HepG2 (cell line): Measurements from ENCODE around the gene CDC42EP4. TPM values are rescaled to one million over a fixed set of nuclear protein-coding genes. Genes with fewer than 3 reads are reported as not detected.

ENCODE experiments used
- AGO2 ChIP-seq: fragments of 200-400 bp; formaldehyde crosslinking; optimal IDR thresholded peaks from 2 replicates; pipeline ENCODE3; 2017; ENCODE audit warnings: mild to moderate bottlenecking, low read depth, low read length, moderate library complexity
- ATF7-NPFF ChIP-seq: sonication (generic); formaldehyde crosslinking; IDR thresholded peaks from 2 replicates; pipeline ENCODE4 v1.8.1; 2023; ENCODE audit warnings: mild to moderate bottlenecking, low read depth, missing genetic modification reagents, moderate library complexity
- MIER3 ChIP-seq: IDR thresholded peaks from 2 replicates; pipeline ENCODE4 v1.6.1; 2016; ENCODE audit warnings: missing compliant biosample characterization, borderline replicate concordance
- MYC ChIP-seq: sonication (generic); formaldehyde crosslinking; IDR thresholded peaks from 2 replicates; pipeline ENCODE4 v1.9.0; 2021; ENCODE audit warnings: missing genetic modification reagents, borderline replicate concordance
- NR2F6 ChIP-seq, 2 experiments: IDR thresholded peaks; 2 replicates each; pipeline ENCODE4 v1.6.1; 2016; ENCODE audit warnings: antibody characterized with exemption in 1 of 2, mild to moderate bottlenecking in 1 of 2
- SNAPC4 ChIP-seq: sonication (generic); formaldehyde crosslinking; IDR thresholded peaks from 2 replicates; pipeline ENCODE4 v1.4.0; 2020; ENCODE audit warnings: mild to moderate bottlenecking, missing genetic modification reagents
- SP5 ChIP-seq: IDR thresholded peaks from 2 replicates; pipeline ENCODE4 v1.6.1; 2016; ENCODE audit warnings: low read depth, borderline replicate concordance
- ZFP1 ChIP-seq: IDR thresholded peaks from 2 replicates; pipeline ENCODE4 v1.6.1; 2016
- ZNF230 ChIP-seq: sonication (generic); formaldehyde crosslinking; IDR thresholded peaks from 2 replicates; pipeline ENCODE4 v1.4.0; 2020; ENCODE audit warnings: mild to moderate bottlenecking, missing genetic modification reagents
- ZNF234 ChIP-seq: sonication (generic); formaldehyde crosslinking; conservative IDR thresholded peaks from 2 replicates; pipeline ENCODE4 v1.5.1; 2020; ENCODE audit warnings: mild to moderate bottlenecking, missing genetic modification reagents
- ZNF333 ChIP-seq: sonication (generic); formaldehyde crosslinking; IDR thresholded peaks from 2 replicates; pipeline ENCODE4 v1.4.0; 2020; ENCODE audit warnings: mild to moderate bottlenecking, missing genetic modification reagents, borderline replicate concordance
- ZNF687 ChIP-seq: sonication (generic); formaldehyde crosslinking; IDR thresholded peaks from 2 replicates; pipeline ENCODE4 v1.5.1; 2020; ENCODE audit warnings: mild to moderate bottlenecking, missing genetic modification reagents, moderate library complexity
- polyA plus RNA-seq, 8 experiments: library from polyadenylated mRNA; depleted of rRNA in 3 of 8; stranded (reverse) in 7 of 8; unstranded in 1 of 8; fragments of >200 nt; fragmentation: Illumina TruSeq in 4 of 8; extraction: Trizol in 4 of 8; gene quantifications; 2 replicates each; pipeline versions ENCODE4 v1.2.1 to v1.2.3, GENCODE V29; 2011 to 2016; ENCODE audit warnings: low read depth in 4 of 8, missing spikeins in 1 of 8, mixed read lengths in 1 of 8; ENCODE audit not compliant: insufficient read depth in 1 of 8
- total RNA-seq, 5 experiments: library from RNA; depleted of rRNA; stranded (reverse); fragments of >200 nt; fragmentation: Illumina TruSeq; extraction: Trizol; gene quantifications; 2 replicates each; pipeline ENCODE4 v1.2.3, GENCODE V29; 2016; ENCODE audit warnings: low read depth in 1 of 5
- TF ChIP-seq, protein P1 (sequence below): sonication (generic); formaldehyde crosslinking; IDR thresholded peaks from 2 replicates; pipeline ENCODE4 v1.4.0; 2020; ENCODE audit warnings: missing genetic modification reagents
- TF ChIP-seq, protein P2 (sequence below): sonication (generic); formaldehyde crosslinking; conservative IDR thresholded peaks from 2 replicates; pipeline ENCODE4 v1.4.0; 2020; ENCODE audit warnings: missing genetic modification reagents

The CDC42EP4 gene
- total and polyA plus RNA-seq, 2 of the 13 experiments (the other 11 are each of a cell fraction or from before 2014, with no cell fraction given) = 19.0 to 54.0 TPM

DNA sequence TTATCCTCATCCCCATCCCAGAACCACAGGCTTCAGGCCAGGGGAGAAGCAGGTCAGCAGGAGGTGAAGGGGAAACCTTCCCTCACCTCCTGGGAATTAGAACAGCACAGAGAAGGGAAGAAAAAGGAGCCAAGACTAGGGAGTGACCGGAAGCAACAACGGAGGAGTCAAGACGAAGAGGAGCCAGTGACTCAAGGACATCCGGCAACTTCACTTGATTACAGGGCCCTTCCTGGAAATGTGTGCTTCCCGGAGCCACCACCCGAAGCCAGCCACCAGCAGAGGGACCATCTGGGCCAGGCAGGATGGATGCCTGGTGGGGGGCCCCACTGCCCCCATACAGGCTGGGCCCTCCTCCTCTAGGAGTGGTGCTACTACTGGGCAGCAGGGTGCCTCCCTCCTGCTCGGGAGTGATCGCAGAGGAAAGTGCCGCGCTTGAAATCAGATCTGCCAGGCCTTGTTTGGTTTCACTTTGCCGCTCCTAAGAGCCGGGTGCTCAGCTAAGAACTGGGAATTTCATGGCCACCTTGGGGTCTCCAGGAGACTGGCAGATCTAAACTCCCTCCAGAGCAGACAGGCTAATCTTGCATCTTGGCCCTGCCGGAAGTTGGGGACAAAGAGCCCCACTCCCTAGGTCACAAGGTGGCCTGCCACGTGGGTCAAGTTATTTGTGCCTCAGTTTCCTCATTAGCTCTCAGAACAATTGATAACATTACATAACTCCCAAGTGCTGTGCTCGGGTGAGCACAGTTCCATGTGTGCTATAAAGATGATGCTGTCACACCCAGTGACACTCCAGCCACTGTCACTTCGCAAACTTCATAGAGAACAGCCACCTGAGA lies 6.6 kb downstream of the CDC42EP4 start (continued):
- TF ChIP-seq ZNF687 (peak; percentile 62), ZNF333 (no peak), ZNF230 (CRISPR knock-in tag) (0 out of 2 replicates have a peak, but pooled peaks have one; percentile 52), NR2F6 (IDR thresholded peaks at IDR 0.05) (no peak), NR2F6 (CRISPR knock-in tag; IDR thresholded peaks at IDR 0.05) (no peak), MIER3 (no peak), SP5 (CRISPR knock-in tag) (no peak), ZNF234 (CRISPR knock-in tag) (no peak), ATF7-NPFF (CRISPR knock-in tag) (no peak), ZFP1 (CRISPR knock-in tag) (no peak), SNAPC4 (CRISPR knock-in tag) (no peak), AGO2 (peak; percentile 76), MYC (0 out of 2 replicates have a peak, but pooled peaks have one; percentile 15)
- TF ChIP-seq, protein P1, sequence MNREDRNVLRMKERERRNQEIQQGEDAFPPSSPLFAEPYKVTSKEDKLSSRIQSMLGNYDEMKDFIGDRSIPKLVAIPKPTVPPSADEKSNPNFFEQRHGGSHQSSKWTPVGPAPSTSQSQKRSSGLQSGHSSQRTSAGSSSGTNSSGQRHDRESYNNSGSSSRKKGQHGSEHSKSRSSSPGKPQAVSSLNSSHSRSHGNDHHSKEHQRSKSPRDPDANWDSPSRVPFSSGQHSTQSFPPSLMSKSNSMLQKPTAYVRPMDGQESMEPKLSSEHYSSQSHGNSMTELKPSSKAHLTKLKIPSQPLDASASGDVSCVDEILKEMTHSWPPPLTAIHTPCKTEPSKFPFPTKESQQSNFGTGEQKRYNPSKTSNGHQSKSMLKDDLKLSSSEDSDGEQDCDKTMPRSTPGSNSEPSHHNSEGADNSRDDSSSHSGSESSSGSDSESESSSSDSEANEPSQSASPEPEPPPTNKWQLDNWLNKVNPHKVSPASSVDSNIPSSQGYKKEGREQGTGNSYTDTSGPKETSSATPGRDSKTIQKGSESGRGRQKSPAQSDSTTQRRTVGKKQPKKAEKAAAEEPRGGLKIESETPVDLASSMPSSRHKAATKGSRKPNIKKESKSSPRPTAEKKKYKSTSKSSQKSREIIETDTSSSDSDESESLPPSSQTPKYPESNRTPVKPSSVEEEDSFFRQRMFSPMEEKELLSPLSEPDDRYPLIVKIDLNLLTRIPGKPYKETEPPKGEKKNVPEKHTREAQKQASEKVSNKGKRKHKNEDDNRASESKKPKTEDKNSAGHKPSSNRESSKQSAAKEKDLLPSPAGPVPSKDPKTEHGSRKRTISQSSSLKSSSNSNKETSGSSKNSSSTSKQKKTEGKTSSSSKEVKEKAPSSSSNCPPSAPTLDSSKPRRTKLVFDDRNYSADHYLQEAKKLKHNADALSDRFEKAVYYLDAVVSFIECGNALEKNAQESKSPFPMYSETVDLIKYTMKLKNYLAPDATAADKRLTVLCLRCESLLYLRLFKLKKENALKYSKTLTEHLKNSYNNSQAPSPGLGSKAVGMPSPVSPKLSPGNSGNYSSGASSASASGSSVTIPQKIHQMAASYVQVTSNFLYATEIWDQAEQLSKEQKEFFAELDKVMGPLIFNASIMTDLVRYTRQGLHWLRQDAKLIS (CRISPR knock-in tag) = no peak
- TF ChIP-seq, protein P2, sequence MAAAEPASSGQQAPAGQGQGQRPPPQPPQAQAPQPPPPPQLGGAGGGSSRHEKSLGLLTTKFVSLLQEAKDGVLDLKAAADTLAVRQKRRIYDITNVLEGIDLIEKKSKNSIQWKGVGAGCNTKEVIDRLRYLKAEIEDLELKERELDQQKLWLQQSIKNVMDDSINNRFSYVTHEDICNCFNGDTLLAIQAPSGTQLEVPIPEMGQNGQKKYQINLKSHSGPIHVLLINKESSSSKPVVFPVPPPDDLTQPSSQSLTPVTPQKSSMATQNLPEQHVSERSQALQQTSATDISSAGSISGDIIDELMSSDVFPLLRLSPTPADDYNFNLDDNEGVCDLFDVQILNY = no peak
- TF ChIP-seq, all 625 proteins: peak for 13
